Transverse colon (tissue), 4 donors: ENCODE results near the gene GLI3. TPM values are rescaled to one million over a fixed set of nuclear protein-coding genes. Genes with fewer than 3 reads are reported as not detected.

Experiments
- DNase-seq: peaks from one replicate; pipeline ENCODE4 v3.0.0-alpha.2; 2019
- H3K27ac ChIP-seq, 4 donors: fragments of 200-600 bp; sonication (generic); 2 replicates each; pipeline ENCODE4 v1.5.1; 2016 to 2018; ENCODE audit warnings: inconsistent platforms in 4 of 4
- H3K27me3 ChIP-seq: fragments of 200-600 bp; sonication (generic); 2 replicates; pipeline ENCODE4 v1.5.1; 2017; ENCODE audit warnings: inconsistent platforms
- H3K36me3 ChIP-seq, 4 donors: fragments of 200-600 bp; sonication (generic); 2 replicates each; pipeline ENCODE4 v1.5.1; 2017 to 2019; ENCODE audit warnings: inconsistent platforms in 4 of 4
- H3K4me1 ChIP-seq, 4 donors: fragments of 200-600 bp; sonication (generic); 2 replicates each; pipeline ENCODE4 v1.5.1; 2017 to 2020; ENCODE audit warnings: inconsistent platforms in 4 of 4
- H3K4me3 ChIP-seq, 4 donors: fragments of 200-600 bp; sonication (generic); 1 replicate in 1 of 4; 2 replicates in 3 of 4; pipeline versions ENCODE4 v1.5.1 to v1.6.1; 2017 to 2019; ENCODE audit warnings: inconsistent platforms in 4 of 4
- H3K9me3 ChIP-seq, 2 donors: fragments of 200-600 bp; sonication (generic); 2 replicates each; pipeline ENCODE4 v1.5.1; 2017 to 2019; ENCODE audit warnings: inconsistent platforms in 2 of 2
- CTCF ChIP-seq, 5 experiments: fragments of 200-600 bp in 3 of 5; fragments of 450-650 bp in 2 of 5; sonication (generic) in 3 of 5; IDR thresholded peaks; 1 replicate in 2 of 5; 2 replicates in 3 of 5; pipeline ENCODE4 v1.5.1; 2016 to 2017; ENCODE audit warnings: antibody characterized with exemption in 5 of 5, inconsistent platforms in 3 of 5, mild to moderate bottlenecking in 2 of 5, moderate library complexity in 1 of 5
- EP300 ChIP-seq: sonication (generic); formaldehyde crosslinking; IDR thresholded peaks from one replicate; pipeline ENCODE4 v1.6.1; 2017; ENCODE audit warnings: antibody characterized with exemption, low read depth
- POLR2A ChIP-seq: fragments of 450-650 bp; IDR thresholded peaks from one replicate; pipeline ENCODE4 v1.6.1; 2016; ENCODE audit warnings: antibody characterized with exemption, mild to moderate bottlenecking, moderate library complexity
- POLR2AphosphoS5 ChIP-seq, 3 donors: sonication (generic); formaldehyde crosslinking; IDR thresholded peaks; one replicate each; pipeline ENCODE4 v1.6.1; 2016; ENCODE audit warnings: antibody characterized with exemption in 3 of 3
- WGBS, 2 donors: methylation state at CpG; one replicate each; pipeline ENCODE4 v1.1.5; 2018; ENCODE audit warnings: low coverage in 1 of 2; 5-methylcytosine and 5-hydroxymethylcytosine counted together
- in situ Hi-C, 4 donors: fragments of 200-750 bp; cut with MboI; loops; one replicate each; pipeline versions ENCODE4 v1.15.0 to v1.15.1; 2017; ENCODE audit warnings: low sequenced_read_pairs in 3 of 4, low pct_ligation_motif_present in 1 of 4, low pct_unique_long_range_greater_than_20kb in 1 of 4
- intact Hi-C: fragments of 100-400 bp; cut with DNase I; formaldehyde crosslinking; loops from one replicate; pipeline ENCODE4 v1.15.1; 2023; ENCODE audit warnings: low total_unique reads
- total RNA-seq, 4 donors: library from RNA; depleted of rRNA; stranded (reverse); fragments of >200 nt; gene quantifications; one replicate each; pipeline ENCODE4 v1.1.0, GENCODE V29; 2016

GLI3 gene
- total RNA-seq, 4 donors from 2014 or later = 3.7 to 41.1 (median 5.3) TPM

GRCh38 chr7:41927380-41927779 lies 309.6 kb downstream of the GLI3 start:
- DNase-seq = no peak
- 80 to 91% methylated on average over 5 to 6 of the region's 6 CpGs for WGBS, 2 donors
- no peaks in the 10 kb centered on the region for H3K9me3 ChIP-seq
- no peaks in the 10 kb centered on the region for H3K4me1 ChIP-seq
- H3K36me3 ChIP-seq = no peaks in the 10 kb centered on the region
- TF ChIP-seq CTCF (IDR thresholded peaks at IDR 0.05) (no peak), EP300 (no peak), POLR2AphosphoS5 (IDR thresholded peaks at IDR 0.05) (no peak), POLR2A (no peak)
- intact Hi-C loops (no loop called here), in situ Hi-C loops (loop anchor here in 2 of 4 donors (25.0 kb wide), 1 partner anchor 910 kb away; no protein-coding TSS in a partner anchor)
- H3K27me3 ChIP-seq = no peaks in the 10 kb centered on the region
- H3K27ac ChIP-seq = no peak overlapping the region
- H3K4me3 ChIP-seq = no peak overlapping the region

- DNase-seq = no peak
- Histone ChIP-seq H3K27ac (no peak overlapping the region), H3K4me3 (no peak overlapping the region), H3K4me1 (no peaks in the 10 kb centered on the region), H3K36me3 (no peaks in the 10 kb centered on the region), H3K9me3 (no peaks in the 10 kb centered on the region), H3K27me3 (no peaks in the 10 kb centered on the region)
- in situ Hi-C loops (loop anchor here in 2 of 4 donors (25.0 kb wide), 1 partner anchor 911 kb away; no protein-coding TSS in a partner anchor), intact Hi-C loops (no loop called here)
- WGBS, 2 donors = 90 to 92% methylated on average over 2 to 3 of the region's 3 CpGs
- TF ChIP-seq CTCF (IDR thresholded peaks at IDR 0.05) (no peak), EP300 (no peak), POLR2AphosphoS5 (IDR thresholded peaks at IDR 0.05) (no peak), POLR2A (no peak)
These were observed 311.1 kb downstream of the GLI3 start for GRCh38 chr7:41925946-41926345.

- DNase-seq = no peak
- H3K4me3 ChIP-seq = no peak overlapping the region
- H3K36me3 ChIP-seq = no peaks in the 10 kb centered on the region
- no peaks in the 10 kb centered on the region for H3K9me3 ChIP-seq
- no peaks in the 10 kb centered on the region for H3K27me3 ChIP-seq
- intact Hi-C loops = no loop called here
- WGBS, 2 donors = 80 to 83% methylated on average over 2 to 9 of the region's 9 CpGs
- no peak overlapping the region for H3K27ac ChIP-seq
- H3K4me1 ChIP-seq = no peaks in the 10 kb centered on the region
- in situ Hi-C loops = loop anchor here in 2 of 4 donors (25.0 kb wide), 1 partner anchor 913 kb away; no protein-coding TSS in a partner anchor
- TF ChIP-seq POLR2AphosphoS5 (IDR thresholded peaks at IDR 0.05) (no peak), POLR2A (no peak), EP300 (no peak), CTCF (IDR thresholded peaks at IDR 0.05) (no peak)
These were observed 312.2 kb downstream of the GLI3 start for GRCh38 chr7:41924796-41925195.

- Histone ChIP-seq H3K9me3 (no peaks in the 10 kb centered on the region), H3K27me3 (no peaks in the 10 kb centered on the region), H3K27ac (no peak overlapping the region), H3K36me3 (no peaks in the 10 kb centered on the region), H3K4me1 (no peaks in the 10 kb centered on the region), H3K4me3 (no peak overlapping the region)
- TF ChIP-seq POLR2AphosphoS5 (IDR thresholded peaks at IDR 0.05) = no peak
- no peak for TF ChIP-seq POLR2A
- no peak for TF ChIP-seq EP300
- TF ChIP-seq CTCF (IDR thresholded peaks at IDR 0.05) = no peak
- no peak for DNase-seq
- in situ Hi-C loops (no loop called here), intact Hi-C loops (no loop called here)
- WGBS, 2 donors = 64 to 75% methylated on average over 2 of the region's 2 CpGs
These were observed 314.6 kb downstream of the GLI3 start for GRCh38 chr7:41922373-41922772.
